Ishikawa (cell line): ENCODE results near the gene SPIB.

ENCODE experiments used
- CEBPB ChIP-seq: IDR thresholded peaks from 2 replicates; pipeline ENCODE4 v1.6.1; 2012
- EGR1 ChIP-seq: IDR thresholded peaks from 2 replicates; pipeline ENCODE4 v1.6.1; 2012
- TAF1 ChIP-seq: IDR thresholded peaks from 2 replicates; pipeline ENCODE4 v1.6.1; 2012; ENCODE audit warnings: low read depth, mild to moderate bottlenecking
- YY1 ChIP-seq: IDR thresholded peaks from 2 replicates; pipeline ENCODE4 v1.6.1; 2012; ENCODE audit warnings: low read depth
- TF ChIP-seq, protein P1 (sequence below): IDR thresholded peaks from 2 replicates; pipeline ENCODE4 v1.6.1; 2012; ENCODE audit warnings: low read depth, mild to moderate bottlenecking

DNA sequence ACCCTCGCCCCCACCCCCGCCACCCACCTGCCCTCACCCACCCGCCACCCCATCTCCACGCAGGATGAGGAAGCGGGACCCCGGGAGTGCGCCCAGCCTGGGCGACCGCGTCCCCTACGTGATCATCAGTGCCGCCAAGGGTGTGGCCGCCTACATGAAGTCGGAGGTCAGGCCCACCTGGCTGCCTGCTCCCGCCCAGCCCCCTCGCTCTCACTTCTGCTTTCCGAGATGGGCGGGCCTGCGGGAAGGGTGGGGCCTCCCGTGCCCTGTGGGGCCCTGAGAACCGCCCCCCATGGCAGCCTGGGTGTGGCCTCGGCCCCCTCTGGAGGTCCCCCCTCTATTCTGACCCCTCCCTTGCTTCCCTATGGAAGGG is 3.1 kb upstream of the SPIB start:
- TF ChIP-seq, protein P1, sequence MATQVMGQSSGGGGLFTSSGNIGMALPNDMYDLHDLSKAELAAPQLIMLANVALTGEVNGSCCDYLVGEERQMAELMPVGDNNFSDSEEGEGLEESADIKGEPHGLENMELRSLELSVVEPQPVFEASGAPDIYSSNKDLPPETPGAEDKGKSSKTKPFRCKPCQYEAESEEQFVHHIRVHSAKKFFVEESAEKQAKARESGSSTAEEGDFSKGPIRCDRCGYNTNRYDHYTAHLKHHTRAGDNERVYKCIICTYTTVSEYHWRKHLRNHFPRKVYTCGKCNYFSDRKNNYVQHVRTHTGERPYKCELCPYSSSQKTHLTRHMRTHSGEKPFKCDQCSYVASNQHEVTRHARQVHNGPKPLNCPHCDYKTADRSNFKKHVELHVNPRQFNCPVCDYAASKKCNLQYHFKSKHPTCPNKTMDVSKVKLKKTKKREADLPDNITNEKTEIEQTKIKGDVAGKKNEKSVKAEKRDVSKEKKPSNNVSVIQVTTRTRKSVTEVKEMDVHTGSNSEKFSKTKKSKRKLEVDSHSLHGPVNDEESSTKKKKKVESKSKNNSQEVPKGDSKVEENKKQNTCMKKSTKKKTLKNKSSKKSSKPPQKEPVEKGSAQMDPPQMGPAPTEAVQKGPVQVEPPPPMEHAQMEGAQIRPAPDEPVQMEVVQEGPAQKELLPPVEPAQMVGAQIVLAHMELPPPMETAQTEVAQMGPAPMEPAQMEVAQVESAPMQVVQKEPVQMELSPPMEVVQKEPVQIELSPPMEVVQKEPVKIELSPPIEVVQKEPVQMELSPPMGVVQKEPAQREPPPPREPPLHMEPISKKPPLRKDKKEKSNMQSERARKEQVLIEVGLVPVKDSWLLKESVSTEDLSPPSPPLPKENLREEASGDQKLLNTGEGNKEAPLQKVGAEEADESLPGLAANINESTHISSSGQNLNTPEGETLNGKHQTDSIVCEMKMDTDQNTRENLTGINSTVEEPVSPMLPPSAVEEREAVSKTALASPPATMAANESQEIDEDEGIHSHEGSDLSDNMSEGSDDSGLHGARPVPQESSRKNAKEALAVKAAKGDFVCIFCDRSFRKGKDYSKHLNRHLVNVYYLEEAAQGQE: no peak
- TF ChIP-seq YY1 (no peak), EGR1 (no peak), TAF1 (no peak), CEBPB (no peak)
